ENCODE results near the gene IMP4. TPM values are rescaled to one million over a fixed set of nuclear protein-coding genes. Genes with fewer than 3 reads are reported as not detected.

The IMP4 gene
- total RNA-seq, 1 experiment from 2014 or later = 207 TPM

DNA sequence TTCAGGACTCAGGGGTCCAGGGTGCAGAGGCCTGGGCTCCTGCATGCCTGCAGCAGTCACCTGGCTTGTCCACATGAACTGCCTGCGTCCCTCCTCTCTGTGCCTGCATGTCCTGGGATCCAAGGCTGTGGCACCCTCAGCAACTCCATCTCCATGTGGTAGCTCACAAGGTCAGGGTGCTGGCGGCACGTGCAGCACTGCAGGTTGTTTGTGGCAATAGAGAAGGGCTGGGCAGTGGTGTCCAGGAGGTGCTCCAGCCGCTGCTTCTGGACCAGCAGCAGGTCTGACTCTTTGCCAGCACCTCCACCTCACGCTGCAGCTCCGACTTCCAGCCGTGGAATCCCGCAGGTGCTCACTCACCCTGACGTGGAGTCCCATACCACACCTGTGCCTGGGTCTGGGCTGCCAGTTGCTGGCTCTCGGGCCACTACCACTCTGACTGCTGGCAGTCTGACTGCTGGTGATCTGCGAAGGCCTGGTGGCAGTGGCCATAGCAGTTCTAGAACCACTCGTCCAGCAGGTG, 28.8 kb upstream of the IMP4 start:
- no peaks in the 10 kb centered on the region for H3K4me1 ChIP-seq (ENCODE audit: insufficient read depth, low read length)
- POLR2A ChIA-PET (ENCODE audit: unreplicated experiment) = no interaction called here
- H3K27me3 ChIP-seq (ENCODE audit: low read length) = peaks cover 21% of the 10 kb centered on the region
- TF ChIP-seq EZH2phosphoT487 (IDR thresholded peaks at IDR 0.05; ENCODE audit: borderline replicate concordance, low read length) (no peak), EZH2 (IDR thresholded peaks at IDR 0.05; ENCODE audit: low read length, unreplicated experiment) (no peak)
- TF ChIP-seq, protein P1, sequence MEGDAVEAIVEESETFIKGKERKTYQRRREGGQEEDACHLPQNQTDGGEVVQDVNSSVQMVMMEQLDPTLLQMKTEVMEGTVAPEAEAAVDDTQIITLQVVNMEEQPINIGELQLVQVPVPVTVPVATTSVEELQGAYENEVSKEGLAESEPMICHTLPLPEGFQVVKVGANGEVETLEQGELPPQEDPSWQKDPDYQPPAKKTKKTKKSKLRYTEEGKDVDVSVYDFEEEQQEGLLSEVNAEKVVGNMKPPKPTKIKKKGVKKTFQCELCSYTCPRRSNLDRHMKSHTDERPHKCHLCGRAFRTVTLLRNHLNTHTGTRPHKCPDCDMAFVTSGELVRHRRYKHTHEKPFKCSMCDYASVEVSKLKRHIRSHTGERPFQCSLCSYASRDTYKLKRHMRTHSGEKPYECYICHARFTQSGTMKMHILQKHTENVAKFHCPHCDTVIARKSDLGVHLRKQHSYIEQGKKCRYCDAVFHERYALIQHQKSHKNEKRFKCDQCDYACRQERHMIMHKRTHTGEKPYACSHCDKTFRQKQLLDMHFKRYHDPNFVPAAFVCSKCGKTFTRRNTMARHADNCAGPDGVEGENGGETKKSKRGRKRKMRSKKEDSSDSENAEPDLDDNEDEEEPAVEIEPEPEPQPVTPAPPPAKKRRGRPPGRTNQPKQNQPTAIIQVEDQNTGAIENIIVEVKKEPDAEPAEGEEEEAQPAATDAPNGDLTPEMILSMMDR (conservative IDR thresholded peaks at IDR 0.05; ENCODE audit: low read depth, low read length) = no peak
- no peaks in the 10 kb centered on the region for H3K9me2 ChIP-seq (replicated peaks; ENCODE audit: low read length)
- no peak overlapping the region for H3K27ac ChIP-seq (ENCODE audit: low read length)
- H3K36me3 ChIP-seq (ENCODE audit: low read depth, low read length) = no peaks in the 10 kb centered on the region
- DNase-seq = no peak
- no peaks in the 10 kb centered on the region for H3K79me2 ChIP-seq (ENCODE audit: low read length)
- BruUV-seq (replicated peaks) = no TSS peak
- no peaks in the 10 kb centered on the region for H3K9me3 ChIP-seq (ENCODE audit: low read length)
- CTCF ChIA-PET = no interaction called here
- no peak overlapping the region for H3K9ac ChIP-seq (ENCODE audit: low read length)
- H3K4me2 ChIP-seq (ENCODE audit: low read length) = no peak overlapping the region
- H3F3A ChIP-seq (ENCODE audit: low read length, unreplicated experiment) = no peaks in the 10 kb centered on the region
- H2AFZ ChIP-seq (ENCODE audit: low read length) = no peak overlapping the region
- ATAC-seq = no peak
- no peak overlapping the region for H3K4me3 ChIP-seq (ENCODE audit: low read length)
- no peaks in the 10 kb centered on the region for H4K20me1 ChIP-seq (ENCODE audit: low read length)
- intact Hi-C loops (cut with micrococcal nuclease) = no loop called here

DNA sequence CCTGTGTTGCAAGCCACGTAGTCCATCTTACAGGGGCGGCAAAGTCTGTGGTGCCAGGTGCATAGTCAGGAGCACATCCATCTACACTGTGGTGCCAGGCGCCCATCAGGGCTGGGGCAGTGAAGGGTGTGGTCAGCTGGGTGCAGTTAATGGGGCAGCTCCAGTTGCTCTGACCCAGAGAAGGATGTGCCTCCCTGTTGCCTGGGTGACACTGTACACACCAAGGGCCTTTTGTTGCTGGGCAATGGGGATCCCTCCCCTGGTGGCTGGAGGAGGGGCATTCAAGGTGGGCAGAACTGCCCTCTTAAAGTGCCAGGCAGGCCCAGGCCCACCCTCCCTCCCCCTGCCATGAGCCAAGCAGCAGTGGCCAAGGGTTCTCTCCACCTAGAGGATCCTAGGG, 28.3 kb upstream of the IMP4 start:
- BruUV-seq (replicated peaks) = no TSS peak

DNA sequence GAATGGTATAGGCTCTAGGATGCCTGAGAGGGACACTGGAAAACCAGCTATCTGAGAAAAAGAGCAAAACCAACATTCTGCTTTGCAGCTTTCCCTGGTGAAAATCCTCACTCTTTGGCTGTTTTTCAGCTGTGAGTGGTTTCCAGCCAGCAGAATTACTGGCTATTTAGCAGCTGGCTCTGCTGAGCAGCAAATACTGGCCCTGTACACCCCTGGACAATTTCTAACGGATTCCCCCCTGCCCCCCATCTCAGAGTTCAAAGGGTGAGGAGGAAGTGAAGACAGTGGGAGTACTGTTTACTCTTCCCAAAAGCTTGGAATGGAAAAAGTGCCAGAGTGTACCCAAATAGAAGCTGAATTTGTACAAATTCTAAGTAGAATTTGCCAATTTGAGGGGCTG, 26.1 kb upstream of the IMP4 start:
- Histone ChIP-seq H4K20me1 (ENCODE audit: low read length) (no peaks in the 10 kb centered on the region), H3K79me2 (ENCODE audit: low read length) (no peaks in the 10 kb centered on the region), H3K9me3 (ENCODE audit: low read length) (no peaks in the 10 kb centered on the region), H3K4me3 (ENCODE audit: low read length) (no peak overlapping the region), H3F3A (ENCODE audit: low read length, unreplicated experiment) (no peaks in the 10 kb centered on the region), H3K9me2 (replicated peaks; ENCODE audit: low read length) (no peaks in the 10 kb centered on the region), H3K4me1 (ENCODE audit: insufficient read depth, low read length) (no peaks in the 10 kb centered on the region), H3K9ac (ENCODE audit: low read length) (no peak overlapping the region), H3K36me3 (ENCODE audit: low read depth, low read length) (no peaks in the 10 kb centered on the region), H3K27me3 (ENCODE audit: low read length) (peaks cover 4% of the 10 kb centered on the region; the same call in 1 of the 2 replicates), H3K27ac (ENCODE audit: low read length) (no peak overlapping the region), H3K4me2 (ENCODE audit: low read length) (no peak overlapping the region), H2AFZ (ENCODE audit: low read length) (no peak overlapping the region)
- no peak for ATAC-seq
- no peak for TF ChIP-seq EZH2phosphoT487 (IDR thresholded peaks at IDR 0.05; ENCODE audit: borderline replicate concordance, low read length)
- TF ChIP-seq, protein P1 (conservative IDR thresholded peaks at IDR 0.05; ENCODE audit: low read depth, low read length) = no peak
- TF ChIP-seq EZH2 (IDR thresholded peaks at IDR 0.05; ENCODE audit: low read length, unreplicated experiment) = no peak
- intact Hi-C loops (cut with micrococcal nuclease) = no loop called here
- POLR2A ChIA-PET (ENCODE audit: unreplicated experiment) = no interaction called here
- CTCF ChIA-PET = interaction anchor here (0.5 kb wide), 1 partner anchor 135 kb away, joined by 4 read pairs; the partner anchor contains the start of gene SMPD4
- BruUV-seq (replicated peaks) = no TSS peak
- DNase-seq = no peak

More for the DNA sequence above, 28.3 kb upstream of the IMP4 start:
- Histone ChIP-seq H3K4me2 (ENCODE audit: low read length) (no peak overlapping the region), H3K9ac (ENCODE audit: low read length) (no peak overlapping the region), H2AFZ (ENCODE audit: low read length) (no peak overlapping the region), H4K20me1 (ENCODE audit: low read length) (no peaks in the 10 kb centered on the region), H3K9me2 (replicated peaks; ENCODE audit: low read length) (no peaks in the 10 kb centered on the region), H3F3A (ENCODE audit: low read length, unreplicated experiment) (no peaks in the 10 kb centered on the region), H3K79me2 (ENCODE audit: low read length) (no peaks in the 10 kb centered on the region), H3K4me1 (ENCODE audit: insufficient read depth, low read length) (no peaks in the 10 kb centered on the region), H3K27me3 (ENCODE audit: low read length) (peaks cover 16% of the 10 kb centered on the region), H3K9me3 (ENCODE audit: low read length) (no peaks in the 10 kb centered on the region), H3K27ac (ENCODE audit: low read length) (no peak overlapping the region), H3K4me3 (ENCODE audit: low read length) (no peak overlapping the region), H3K36me3 (ENCODE audit: low read depth, low read length) (no peaks in the 10 kb centered on the region)
- ATAC-seq (no peak), DNase-seq (no peak)
- TF ChIP-seq EZH2 (IDR thresholded peaks at IDR 0.05; ENCODE audit: low read length, unreplicated experiment) (no peak), EZH2phosphoT487 (IDR thresholded peaks at IDR 0.05; ENCODE audit: borderline replicate concordance, low read length) (no peak)
- TF ChIP-seq, protein P1 (conservative IDR thresholded peaks at IDR 0.05; ENCODE audit: low read depth, low read length) = no peak
- ChIA-PET CTCF (no interaction called here), POLR2A (ENCODE audit: unreplicated experiment) (no interaction called here)
- intact Hi-C loops (cut with micrococcal nuclease) = no loop called here
